ENCODE results near the gene SNX4. TPM values are rescaled to one million over a fixed set of nuclear protein-coding genes. Genes with fewer than 3 reads are reported as not detected.

The SNX4 gene
- total RNA-seq, 4 donors from 2014 or later, result 22.9 to 47.3 (median 32.6) TPM

- no peak overlapping the region for H3K4me3 ChIP-seq
- no peaks in the 10 kb centered on the region for H3K36me3 ChIP-seq
- H3K4me1 ChIP-seq, result no peaks in the 10 kb centered on the region
- DNase-seq (ENCODE audit: extremely low spot score), result peak; percentile 57
- H3K27me3 ChIP-seq, result no peaks in the 10 kb centered on the region
- H3K27ac ChIP-seq (replicated peaks in 1 of 4), result no peak overlapping the region
- TF ChIP-seq CTCF (IDR thresholded peaks at IDR 0.05) (no peak), POLR2A (IDR thresholded peaks at IDR 0.05; ENCODE audit: low read depth) (no peak), POLR2AphosphoS5 (IDR thresholded peaks at IDR 0.05) (no peak), EP300 (IDR thresholded peaks at IDR 0.05) (no peak)
- intact Hi-C loops (cut with DNase I), result no loop called here
- H3K9me3 ChIP-seq, result no peaks in the 10 kb centered on the region
- WGBS, result 98% methylated on average over 5 of the region's 5 CpGs
Observed at GRCh38 chr3:125431912-125432790, 87.9 kb downstream of the SNX4 start.

GRCh38 chr3:125431391-125431790 lies 88.6 kb downstream of the SNX4 start:
- intact Hi-C loops (cut with DNase I), result no loop called here
- TF ChIP-seq POLR2A (IDR thresholded peaks at IDR 0.05; ENCODE audit: low read depth) (no peak), POLR2AphosphoS5 (IDR thresholded peaks at IDR 0.05) (no peak)
- no peaks in the 10 kb centered on the region for H3K36me3 ChIP-seq
- no peak overlapping the region for H3K27ac ChIP-seq (replicated peaks in 1 of 4)
- no peak overlapping the region for H3K4me3 ChIP-seq
- peak; percentile 62 for DNase-seq (ENCODE audit: extremely low spot score)
- no peaks in the 10 kb centered on the region for H3K27me3 ChIP-seq
- WGBS, result 100% methylated on average over 2 of the region's 2 CpGs
- H3K4me1 ChIP-seq, result no peaks in the 10 kb centered on the region
- H3K9me3 ChIP-seq, result no peaks in the 10 kb centered on the region

- Histone ChIP-seq H3K27ac (replicated peaks in 1 of 4) (no peak overlapping the region), H3K27me3 (no peaks in the 10 kb centered on the region), H3K36me3 (no peaks in the 10 kb centered on the region), H3K4me1 (no peaks in the 10 kb centered on the region), H3K9me3 (no peaks in the 10 kb centered on the region), H3K4me3 (no peak overlapping the region)
- no peak for TF ChIP-seq EP300 (IDR thresholded peaks at IDR 0.05)
- TF ChIP-seq POLR2A (IDR thresholded peaks at IDR 0.05; ENCODE audit: low read depth), result no peak
- TF ChIP-seq CTCF (IDR thresholded peaks at IDR 0.05), result no peak
- TF ChIP-seq POLR2AphosphoS5 (IDR thresholded peaks at IDR 0.05), result no peak
- intact Hi-C loops (cut with DNase I), result no loop called here
- 82% methylated on average over 7 of the region's 7 CpGs for WGBS
- no peak for DNase-seq (ENCODE audit: extremely low spot score)
Observed at GRCh38 chr3:125428216-125428830, 91.7 kb downstream of the SNX4 start.

- Histone ChIP-seq H3K9me3 (no peaks in the 10 kb centered on the region), H3K4me3 (no peak overlapping the region), H3K27me3 (no peaks in the 10 kb centered on the region), H3K27ac (replicated peaks in 1 of 4) (no peak overlapping the region), H3K36me3 (no peaks in the 10 kb centered on the region), H3K4me1 (no peaks in the 10 kb centered on the region)
- intact Hi-C loops (cut with DNase I), result no loop called here
- WGBS, result 86% methylated on average over 4 of the region's 4 CpGs
- DNase-seq (ENCODE audit: extremely low spot score), result no peak
- no peak for TF ChIP-seq EP300 (IDR thresholded peaks at IDR 0.05)
- TF ChIP-seq POLR2AphosphoS5 (IDR thresholded peaks at IDR 0.05), result no peak
- no peak for TF ChIP-seq CTCF (IDR thresholded peaks at IDR 0.05)
- no peak for TF ChIP-seq POLR2A (IDR thresholded peaks at IDR 0.05; ENCODE audit: low read depth)
Observed at GRCh38 chr3:125418306-125418705, 101.7 kb downstream of the SNX4 start.

- Histone ChIP-seq H3K27ac (replicated peaks in 1 of 4) (no peak overlapping the region), H3K4me1 (no peaks in the 10 kb centered on the region), H3K27me3 (no peaks in the 10 kb centered on the region), H3K36me3 (no peaks in the 10 kb centered on the region), H3K9me3 (no peaks in the 10 kb centered on the region), H3K4me3 (no peak overlapping the region)
- WGBS, result 68% methylated on average over 3 of the region's 3 CpGs
- intact Hi-C loops (cut with DNase I), result no loop called here
- no peak for TF ChIP-seq EP300 (IDR thresholded peaks at IDR 0.05)
- no peak for TF ChIP-seq CTCF (IDR thresholded peaks at IDR 0.05)
- TF ChIP-seq POLR2A (IDR thresholded peaks at IDR 0.05; ENCODE audit: low read depth), result no peak
- no peak for TF ChIP-seq POLR2AphosphoS5 (IDR thresholded peaks at IDR 0.05)
- no peak for DNase-seq (ENCODE audit: extremely low spot score)
Observed at GRCh38 chr3:125416235-125416634, 103.8 kb downstream of the SNX4 start.

All from esophagus muscularis mucosa (tissue), 4 donors.